Measurements from ENCODE around the gene KCTD17.

DNA sequence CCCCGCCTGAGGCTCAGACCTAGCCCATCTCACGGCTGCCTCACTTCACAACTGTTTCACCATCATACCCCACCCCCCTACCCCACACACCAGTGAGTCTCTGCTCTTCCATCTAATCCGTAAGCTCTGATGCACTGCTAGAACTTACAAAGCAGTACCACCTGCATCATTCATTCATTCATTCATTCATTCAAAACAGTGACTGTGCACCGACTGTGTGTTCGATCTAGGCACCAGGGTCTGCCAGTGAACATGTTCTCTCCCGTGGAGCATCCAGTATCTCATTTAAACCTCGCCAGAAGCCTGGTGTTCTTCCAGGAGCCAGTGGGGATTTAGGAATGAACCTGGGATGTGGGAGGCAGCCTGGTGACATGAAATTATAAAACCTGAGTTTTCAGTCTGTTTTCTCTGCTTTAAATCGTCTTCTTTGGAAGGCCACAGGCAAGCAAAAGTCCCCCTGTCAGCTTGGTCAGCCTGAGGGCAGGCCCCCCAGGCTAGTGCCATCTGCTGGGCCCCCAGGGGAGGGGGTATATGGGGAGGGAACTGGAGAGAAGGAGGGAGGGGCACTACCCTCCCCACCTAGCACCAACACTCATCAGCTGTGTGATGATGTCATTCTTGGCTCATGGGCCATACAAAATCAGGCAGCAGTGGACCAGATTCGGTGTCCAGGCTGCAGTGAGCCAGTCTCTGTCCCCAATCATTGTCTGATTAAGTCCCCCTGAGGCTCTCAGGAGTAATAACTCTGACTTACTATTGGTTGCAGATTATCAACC is 39.6 kb downstream of the KCTD17 start:
- TF ChIP-seq CTCF (IDR thresholded peaks at IDR 0.05 in 4 of 5, conservative IDR thresholded peaks at IDR 0.05 in 1 of 5): no peak
- TF ChIP-seq POLR2A (IDR thresholded peaks at IDR 0.05): no peak
